GM15510 (cell line): ENCODE measurements around the gene STK32A.

Experiments
- POLR2A ChIP-seq: IDR thresholded peaks from 3 replicates; pipeline ENCODE4 v1.6.1; 2011; ENCODE audit warnings: borderline replicate concordance; ENCODE audit not compliant: insufficient read length; ENCODE audit errors: extremely low read depth

The STK32A gene

DNA sequence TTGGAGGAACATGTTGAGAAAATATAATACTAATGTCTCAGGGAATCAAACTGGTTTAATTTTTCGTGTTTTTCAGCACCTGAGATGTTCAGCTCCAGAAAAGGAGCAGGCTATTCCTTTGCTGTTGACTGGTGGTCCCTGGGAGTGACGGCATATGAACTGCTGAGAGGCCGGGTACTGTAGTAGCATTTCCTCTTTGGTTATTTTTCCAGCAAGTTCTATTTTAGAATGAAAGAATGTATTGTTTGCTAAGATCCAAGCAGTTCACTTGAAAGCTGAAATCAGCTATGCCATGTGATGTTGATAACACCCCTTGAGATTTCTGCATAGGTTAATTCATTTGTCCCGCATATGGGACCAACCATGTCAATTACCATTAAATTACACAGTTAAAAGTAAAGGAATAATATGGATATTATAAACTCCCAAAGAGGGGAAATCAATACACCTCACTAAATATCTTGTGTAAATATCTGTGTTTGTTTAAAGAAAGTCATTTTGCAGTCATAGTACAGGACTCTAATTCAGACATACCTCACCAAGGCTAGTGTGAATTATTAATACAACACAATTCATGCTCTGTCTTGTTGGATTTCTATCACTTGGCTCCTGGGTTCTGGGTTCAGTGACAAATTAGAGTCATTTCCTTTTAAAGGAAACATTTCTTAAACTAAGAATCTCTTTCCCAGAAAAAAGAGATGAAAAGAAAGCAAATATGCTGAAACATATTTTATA is 126.8 kb downstream of the STK32A start:
- TF ChIP-seq POLR2A = no peak

- TF ChIP-seq POLR2A = no peak
Measured at GRCh38 chr5:147369742-147370374, 135.0 kb downstream of the STK32A start.

- no peak for TF ChIP-seq POLR2A
Measured at GRCh38 chr5:147371290-147371689, 136.5 kb downstream of the STK32A start.

GRCh38 chr5:147372191-147372590 is 137.4 kb downstream of the STK32A start:
- no peak for TF ChIP-seq POLR2A

GRCh38 chr5:147373328-147373727 is 138.5 kb downstream of the STK32A start:
- no peak for TF ChIP-seq POLR2A

GRCh38 chr5:147375151-147375550 is 140.3 kb downstream of the STK32A start:
- TF ChIP-seq POLR2A = no peak

DNA sequence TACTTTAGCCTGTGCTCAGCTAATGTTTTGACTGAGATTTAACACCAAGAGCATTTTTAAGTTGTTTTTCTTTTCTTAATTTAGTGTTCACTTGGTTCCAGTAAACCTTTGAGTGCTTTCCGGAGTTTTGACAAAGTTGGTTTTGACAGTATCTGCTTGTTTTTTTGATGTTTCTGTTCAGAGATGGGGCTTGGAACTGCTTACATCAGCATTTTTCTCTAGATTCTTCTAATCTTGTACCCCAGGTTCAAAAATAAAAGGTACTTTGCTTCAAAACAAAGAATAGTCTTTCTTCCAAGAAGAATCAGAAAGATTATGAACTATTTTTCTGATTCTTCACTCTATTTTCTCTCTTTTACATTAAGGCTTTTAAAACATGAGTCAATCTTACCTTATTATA is 142.9 kb downstream of the STK32A start:
- no peak for TF ChIP-seq POLR2A

DNA sequence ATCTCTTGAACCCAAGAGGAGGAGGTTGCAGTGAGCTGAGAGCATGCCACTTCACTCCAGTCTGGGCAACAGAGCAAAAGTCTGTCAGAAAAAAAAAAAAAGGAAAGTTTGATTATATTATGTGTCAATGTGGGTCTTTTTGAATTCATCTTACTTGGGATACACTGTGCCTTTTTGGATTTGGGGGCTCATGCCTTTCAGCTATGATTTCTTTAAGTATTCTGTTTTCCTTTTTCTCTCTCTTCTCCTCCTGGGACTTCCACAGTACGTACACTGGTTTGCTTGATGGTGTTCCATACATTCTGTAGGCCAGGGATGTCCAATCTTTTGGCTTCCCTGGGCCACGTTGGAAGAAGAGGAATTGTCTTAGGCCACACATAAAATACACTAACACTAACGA is 146.7 kb downstream of the STK32A start:
- no peak for TF ChIP-seq POLR2A

GRCh38 chr5:147382776-147383175 is 147.9 kb downstream of the STK32A start:
- no peak for TF ChIP-seq POLR2A

GRCh38 chr5:147384346-147385193 is 149.7 kb downstream of the STK32A start:
- TF ChIP-seq POLR2A = no peak

DNA sequence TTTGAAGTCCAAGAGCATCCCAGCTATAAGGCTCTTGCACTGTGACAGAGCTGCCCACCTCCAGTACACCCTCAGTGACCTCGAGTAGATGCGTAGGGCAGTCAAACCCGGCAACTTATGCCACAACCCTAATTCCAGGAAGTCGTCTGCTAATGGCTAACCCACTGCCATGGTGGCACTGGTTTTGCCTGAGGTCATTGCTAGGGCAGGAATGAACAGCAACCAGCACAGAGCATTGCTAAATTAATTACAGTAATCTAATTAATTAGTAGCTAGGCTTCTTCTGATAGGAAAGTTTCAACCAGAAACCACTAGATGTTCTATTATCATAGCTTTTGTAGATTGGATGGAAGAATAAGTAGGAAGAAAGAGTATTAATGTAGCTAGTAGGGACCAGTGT is 152.3 kb downstream of the STK32A start:
- no peak for TF ChIP-seq POLR2A

DNA sequence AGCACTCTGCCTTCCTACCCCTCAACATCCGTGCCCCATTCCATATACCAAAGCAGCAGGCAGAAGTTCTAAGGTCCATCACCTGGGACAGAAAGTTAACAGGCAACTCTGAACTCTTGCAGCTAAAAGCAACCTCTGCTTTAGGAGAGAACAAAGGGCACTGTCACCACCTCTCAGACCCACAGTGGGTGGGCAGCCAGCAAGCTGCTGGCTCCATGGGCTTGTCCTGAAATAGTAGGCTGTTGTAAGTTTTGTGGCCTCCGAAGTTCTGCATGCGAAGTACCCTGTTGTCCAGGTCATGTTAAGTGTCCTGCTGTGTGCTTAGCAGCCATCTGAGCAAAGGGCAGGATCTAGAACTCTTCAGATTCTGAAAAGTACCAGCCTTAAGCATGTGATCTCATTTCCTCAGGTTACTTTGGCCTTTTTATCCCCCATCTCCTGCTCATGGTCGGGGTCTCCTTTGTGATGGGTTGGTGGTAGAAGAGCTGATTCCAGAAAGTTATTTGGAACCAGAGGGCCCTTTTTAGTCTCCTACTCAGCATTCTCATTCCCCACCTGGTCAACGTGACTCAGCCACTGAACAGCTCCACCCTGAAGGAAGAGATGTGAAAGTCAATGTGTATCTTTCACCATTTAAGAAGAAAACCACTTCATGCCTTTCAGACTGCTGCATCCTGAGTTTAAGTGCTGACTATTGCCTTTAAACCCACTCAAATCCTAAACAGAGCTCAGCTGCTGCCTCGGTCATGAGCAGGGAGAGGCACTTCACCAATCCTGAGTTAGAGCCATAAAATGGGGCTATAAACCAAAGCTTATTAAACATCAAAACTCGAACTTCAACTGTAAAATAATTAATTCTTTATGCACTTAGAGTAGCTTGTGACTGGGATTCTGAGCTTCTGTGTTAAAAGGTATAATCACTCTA is 153.6 kb downstream of the STK32A start:
- no peak for TF ChIP-seq POLR2A

DNA sequence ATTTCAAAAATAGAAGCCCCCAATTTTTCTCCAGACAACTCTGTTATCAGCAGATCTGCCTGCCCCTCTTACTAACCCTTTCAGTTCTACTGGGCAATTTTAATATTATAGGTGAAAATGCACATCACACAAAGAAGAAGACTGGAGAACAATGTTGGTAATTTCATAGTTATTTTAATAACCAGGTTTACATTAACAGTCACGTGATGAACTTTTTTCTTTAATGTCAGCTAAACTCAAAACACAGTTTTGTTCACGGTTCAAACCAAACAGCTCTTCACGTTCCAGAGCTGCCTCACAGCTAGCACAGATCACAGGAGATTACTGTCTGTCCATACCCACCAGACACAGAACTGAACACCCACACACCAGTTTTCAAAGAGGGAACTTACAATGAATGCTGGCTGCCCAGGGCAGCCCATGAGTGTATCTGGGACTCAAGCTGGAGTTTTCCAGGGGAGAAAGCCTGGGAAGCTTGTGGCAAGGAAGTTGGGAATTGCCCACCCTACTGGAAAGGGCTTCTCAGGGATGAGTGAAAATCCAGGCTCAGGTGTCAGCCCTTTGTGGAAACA is 155.9 kb downstream of the STK32A start:
- TF ChIP-seq POLR2A = no peak

DNA sequence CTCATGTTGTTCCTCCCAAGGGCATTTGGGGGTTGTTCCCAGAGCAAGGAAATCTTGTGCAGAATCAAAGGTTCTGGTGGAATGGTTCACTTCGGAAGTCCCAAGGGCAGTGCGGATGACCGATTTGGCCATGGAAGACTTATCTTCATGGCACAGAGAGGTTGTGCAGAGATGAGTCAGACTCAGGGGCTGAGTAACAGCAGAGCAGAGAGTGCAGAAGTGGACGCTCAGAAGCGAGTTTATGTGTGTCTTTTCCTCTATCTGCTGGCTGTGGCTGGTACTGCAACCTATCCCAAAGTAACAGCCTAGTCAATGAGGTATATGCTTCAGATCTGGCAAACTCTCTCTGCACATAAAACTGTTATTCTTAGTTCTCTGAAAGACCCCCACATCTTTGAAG is 157.0 kb downstream of the STK32A start:
- TF ChIP-seq POLR2A = no peak
